Measurements from ENCODE around the gene SPACA1. TPM values are rescaled to one million over a fixed set of nuclear protein-coding genes. Genes with fewer than 3 reads are reported as not detected.

Gene SPACA1
- total RNA-seq, 1 donor from 2014 or later, result not detected

DNA sequence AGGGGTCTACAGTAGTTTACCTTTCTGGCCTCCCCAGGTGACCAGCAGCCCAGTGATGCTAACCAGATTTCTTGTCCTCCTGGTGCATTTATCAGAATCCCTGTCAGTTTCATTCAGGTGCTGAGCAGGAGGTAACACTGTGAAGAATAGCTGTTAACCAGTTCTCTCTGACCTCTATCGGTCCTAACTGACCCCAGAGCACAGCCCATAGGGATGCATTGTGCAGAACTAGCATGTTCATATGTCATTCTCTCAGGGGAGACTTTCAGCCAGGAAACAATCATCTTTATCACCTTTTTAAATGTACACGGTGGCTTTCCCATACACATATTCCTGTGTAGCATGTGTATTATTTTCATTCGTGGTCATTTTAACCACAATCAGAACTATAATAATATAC is 68.6 kb downstream of the SPACA1 start:
- TF ChIP-seq, protein P1, sequence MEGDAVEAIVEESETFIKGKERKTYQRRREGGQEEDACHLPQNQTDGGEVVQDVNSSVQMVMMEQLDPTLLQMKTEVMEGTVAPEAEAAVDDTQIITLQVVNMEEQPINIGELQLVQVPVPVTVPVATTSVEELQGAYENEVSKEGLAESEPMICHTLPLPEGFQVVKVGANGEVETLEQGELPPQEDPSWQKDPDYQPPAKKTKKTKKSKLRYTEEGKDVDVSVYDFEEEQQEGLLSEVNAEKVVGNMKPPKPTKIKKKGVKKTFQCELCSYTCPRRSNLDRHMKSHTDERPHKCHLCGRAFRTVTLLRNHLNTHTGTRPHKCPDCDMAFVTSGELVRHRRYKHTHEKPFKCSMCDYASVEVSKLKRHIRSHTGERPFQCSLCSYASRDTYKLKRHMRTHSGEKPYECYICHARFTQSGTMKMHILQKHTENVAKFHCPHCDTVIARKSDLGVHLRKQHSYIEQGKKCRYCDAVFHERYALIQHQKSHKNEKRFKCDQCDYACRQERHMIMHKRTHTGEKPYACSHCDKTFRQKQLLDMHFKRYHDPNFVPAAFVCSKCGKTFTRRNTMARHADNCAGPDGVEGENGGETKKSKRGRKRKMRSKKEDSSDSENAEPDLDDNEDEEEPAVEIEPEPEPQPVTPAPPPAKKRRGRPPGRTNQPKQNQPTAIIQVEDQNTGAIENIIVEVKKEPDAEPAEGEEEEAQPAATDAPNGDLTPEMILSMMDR (conservative IDR thresholded peaks at IDR 0.05; ENCODE audit: low read depth, low read length), result no peak
- DNase-seq (ENCODE audit: low read depth), result no peak

More for the DNA sequence above, 68.6 kb downstream of the SPACA1 start:
- no peak overlapping the region for H3K4me3 ChIP-seq (ENCODE audit: low read depth, low read length)

Other genes with a start within 250 kb of the SPACA1 start
- 1.8 and 4.2 TPM in 2 replicates for gene CNR1, start 118.5 kb downstream of the SPACA1 start, total RNA-seq